ENCODE data around the gene MYO9B. TPM values are rescaled to one million over a fixed set of nuclear protein-coding genes. Genes with fewer than 3 reads are reported as not detected.
A peak's percentile ranks its signal among the peaks of the same experiment; 100 is the strongest.

The MYO9B gene, protein sequence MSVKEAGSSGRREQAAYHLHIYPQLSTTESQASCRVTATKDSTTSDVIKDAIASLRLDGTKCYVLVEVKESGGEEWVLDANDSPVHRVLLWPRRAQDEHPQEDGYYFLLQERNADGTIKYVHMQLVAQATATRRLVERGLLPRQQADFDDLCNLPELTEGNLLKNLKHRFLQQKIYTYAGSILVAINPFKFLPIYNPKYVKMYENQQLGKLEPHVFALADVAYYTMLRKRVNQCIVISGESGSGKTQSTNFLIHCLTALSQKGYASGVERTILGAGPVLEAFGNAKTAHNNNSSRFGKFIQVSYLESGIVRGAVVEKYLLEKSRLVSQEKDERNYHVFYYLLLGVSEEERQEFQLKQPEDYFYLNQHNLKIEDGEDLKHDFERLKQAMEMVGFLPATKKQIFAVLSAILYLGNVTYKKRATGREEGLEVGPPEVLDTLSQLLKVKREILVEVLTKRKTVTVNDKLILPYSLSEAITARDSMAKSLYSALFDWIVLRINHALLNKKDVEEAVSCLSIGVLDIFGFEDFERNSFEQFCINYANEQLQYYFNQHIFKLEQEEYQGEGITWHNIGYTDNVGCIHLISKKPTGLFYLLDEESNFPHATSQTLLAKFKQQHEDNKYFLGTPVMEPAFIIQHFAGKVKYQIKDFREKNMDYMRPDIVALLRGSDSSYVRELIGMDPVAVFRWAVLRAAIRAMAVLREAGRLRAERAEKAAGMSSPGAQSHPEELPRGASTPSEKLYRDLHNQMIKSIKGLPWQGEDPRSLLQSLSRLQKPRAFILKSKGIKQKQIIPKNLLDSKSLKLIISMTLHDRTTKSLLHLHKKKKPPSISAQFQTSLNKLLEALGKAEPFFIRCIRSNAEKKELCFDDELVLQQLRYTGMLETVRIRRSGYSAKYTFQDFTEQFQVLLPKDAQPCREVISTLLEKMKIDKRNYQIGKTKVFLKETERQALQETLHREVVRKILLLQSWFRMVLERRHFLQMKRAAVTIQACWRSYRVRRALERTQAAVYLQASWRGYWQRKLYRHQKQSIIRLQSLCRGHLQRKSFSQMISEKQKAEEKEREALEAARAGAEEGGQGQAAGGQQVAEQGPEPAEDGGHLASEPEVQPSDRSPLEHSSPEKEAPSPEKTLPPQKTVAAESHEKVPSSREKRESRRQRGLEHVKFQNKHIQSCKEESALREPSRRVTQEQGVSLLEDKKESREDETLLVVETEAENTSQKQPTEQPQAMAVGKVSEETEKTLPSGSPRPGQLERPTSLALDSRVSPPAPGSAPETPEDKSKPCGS (N-terminal part only)
- 27.5 TPM for total RNA-seq

DNA sequence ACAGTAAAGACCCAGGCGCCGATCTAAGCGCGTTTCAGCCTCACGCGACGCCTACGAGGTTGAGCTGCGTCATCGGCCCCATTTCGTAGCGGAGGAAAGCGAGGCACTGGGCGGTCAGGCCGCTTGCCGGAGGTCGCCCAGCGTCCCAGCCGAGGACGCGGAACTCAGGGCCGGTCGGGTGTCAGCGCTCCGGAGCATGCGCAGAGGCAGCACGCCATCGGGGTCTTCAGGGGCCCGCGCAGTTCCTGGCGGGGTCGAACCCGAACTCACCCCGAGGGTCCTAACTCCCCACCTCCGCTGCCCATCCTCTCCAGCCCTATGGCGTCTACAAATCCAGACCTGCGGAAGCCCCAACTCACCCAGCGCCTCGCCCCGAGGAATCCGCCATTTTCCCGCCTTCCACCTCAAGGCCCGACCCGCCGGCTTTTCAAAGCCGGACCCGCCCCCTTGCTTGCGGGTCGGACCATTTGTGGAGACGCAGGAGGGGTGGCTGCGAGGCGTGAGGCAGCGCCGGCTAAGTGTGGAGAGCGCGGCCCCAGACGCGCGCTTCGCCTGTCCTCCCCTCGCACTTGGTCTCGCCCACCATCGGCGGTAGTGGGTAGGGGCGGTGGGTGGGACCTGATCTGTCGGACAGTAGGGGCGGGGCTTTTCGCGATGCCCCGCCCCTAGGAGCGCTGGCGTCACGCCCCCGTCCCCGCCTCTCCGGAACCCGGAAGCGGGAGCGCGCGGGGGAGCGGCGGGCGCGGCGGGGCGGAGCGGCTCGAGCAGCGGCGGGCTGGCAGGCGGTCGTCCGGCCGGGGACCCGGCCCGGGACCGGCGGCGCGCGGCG lies at the start of gene MYO9B, which contains the start of gene HAUS8:
TSS of gene MYO9B (plus strand) at position 743 of the 829 bp plus-strand sequence. CDS start 25,941 bp downstream, outside the sequence.
TSS of gene HAUS8 (minus strand) at position 418 of the 829 bp plus-strand sequence. CDS start at position 388, 30 bp downstream.
- peak; percentile 99 for DNase-seq

- no peak for DNase-seq
Observed at GRCh38 chr19:17025991-17026658, 49.5 kb upstream of the MYO9B start.

GRCh38 chr19:17026706-17027534 lies 48.7 kb upstream of the MYO9B start, which contains the start of gene CPAMD8:
Gene CPAMD8, minus strand, starts transcription at chr19:17026810. Its CDS starts 168 bp downstream, at chr19:17026642.
- no peak for DNase-seq

DNA sequence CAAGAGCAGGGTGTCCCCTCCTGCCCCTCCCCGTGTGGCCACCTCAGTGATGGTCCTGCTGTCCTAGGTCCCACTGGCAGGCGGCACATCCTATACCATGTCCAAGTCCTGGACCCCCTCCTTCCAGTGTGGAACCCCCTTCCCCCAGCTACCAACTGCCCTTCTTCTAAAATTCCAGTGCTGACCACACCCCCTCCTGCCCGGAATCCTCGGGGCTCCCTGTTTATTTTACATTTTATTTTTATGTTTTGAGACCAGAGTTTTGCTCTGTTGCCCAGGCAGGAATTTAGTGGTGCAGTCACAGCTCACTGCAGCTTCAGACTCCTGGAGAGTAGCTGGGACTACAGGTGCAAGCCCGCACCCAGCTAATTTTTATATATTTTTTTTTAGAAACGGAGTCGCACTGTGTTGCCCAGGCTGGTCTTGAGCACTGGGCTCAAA lies 48.0 kb upstream of the MYO9B start:
- DNase-seq, result no peak

DNA sequence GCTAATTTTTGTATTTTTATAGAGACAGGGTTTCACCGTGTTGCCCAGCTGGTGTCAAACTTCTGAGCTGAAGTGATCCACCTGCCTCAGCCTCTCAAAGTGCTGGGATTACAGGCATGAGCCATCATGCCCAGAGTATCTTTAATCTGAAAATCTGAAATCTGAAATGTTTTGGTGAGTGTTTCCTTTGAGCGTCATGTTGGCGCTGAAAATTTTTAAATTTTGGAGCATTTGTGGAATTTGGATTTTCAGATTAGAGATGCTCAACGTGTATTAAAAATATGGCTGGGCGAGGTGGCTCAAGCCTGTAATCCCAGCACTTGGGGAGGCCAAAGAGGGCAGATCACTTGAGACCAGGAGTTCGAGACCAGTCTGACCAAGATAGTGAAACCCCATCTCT lies 43.8 kb upstream of the MYO9B start:
- DNase-seq, result no peak

- DNase-seq, result no peak
Observed at GRCh38 chr19:17035842-17036424, 39.6 kb upstream of the MYO9B start.

- no peak for DNase-seq
Observed at GRCh38 chr19:17036640-17037039, 38.9 kb upstream of the MYO9B start.

DNA sequence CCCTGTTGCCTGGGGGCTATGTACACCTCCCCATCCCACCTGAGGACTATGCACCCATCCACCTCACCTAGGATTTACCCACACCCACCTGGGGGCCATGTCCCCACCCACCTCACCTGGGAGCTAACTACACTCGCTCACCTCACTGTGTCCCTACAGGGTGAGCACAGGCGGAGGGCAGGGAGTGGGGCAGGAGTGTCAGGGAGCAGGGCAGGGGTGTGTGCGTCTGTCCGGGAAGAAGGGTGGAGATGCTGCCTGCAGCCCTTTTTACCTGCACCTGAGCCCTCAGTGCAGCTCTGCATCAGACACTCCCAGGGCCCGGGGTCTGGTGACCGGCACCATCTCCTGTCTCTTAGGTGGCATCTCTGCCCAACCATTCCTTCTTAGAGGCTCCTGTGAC lies 38.4 kb upstream of the MYO9B start:
- no peak for DNase-seq

DNA sequence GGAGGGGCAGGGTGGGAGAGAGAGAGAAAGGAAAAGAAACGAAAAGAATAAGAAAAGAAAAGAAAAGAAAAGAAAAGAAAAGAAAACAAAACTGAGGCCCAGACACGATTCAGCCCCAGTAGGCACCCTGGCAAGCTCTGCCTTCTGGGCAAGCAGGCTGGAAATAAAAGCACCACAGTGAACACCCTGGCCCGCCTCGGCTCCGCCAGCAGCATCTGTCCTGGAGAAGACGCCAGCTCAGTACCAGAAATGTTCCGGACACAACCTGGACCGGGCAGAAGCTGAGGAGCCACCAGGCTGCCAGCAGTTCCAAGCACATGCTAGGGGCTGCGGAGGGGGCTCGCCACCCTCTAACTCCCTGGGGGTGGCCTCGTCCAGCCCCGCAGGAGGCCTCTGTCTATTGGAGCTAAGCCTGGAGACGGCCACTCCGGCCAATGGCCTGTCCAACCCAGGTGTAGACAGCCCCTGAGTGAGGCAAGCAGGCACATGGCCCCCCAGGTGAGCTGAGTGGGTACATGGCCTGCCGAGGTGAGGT lies 37.5 kb upstream of the MYO9B start:
- no peak for DNase-seq

GRCh38 chr19:17041976-17042375 lies 33.6 kb upstream of the MYO9B start:
- peak; percentile 31 for DNase-seq

- DNase-seq, result no peak
Observed at GRCh38 chr19:17043744-17044143, 31.8 kb upstream of the MYO9B start.

GRCh38 chr19:17045907-17046502 lies 29.6 kb upstream of the MYO9B start:
- DNase-seq, result no peak

DNA sequence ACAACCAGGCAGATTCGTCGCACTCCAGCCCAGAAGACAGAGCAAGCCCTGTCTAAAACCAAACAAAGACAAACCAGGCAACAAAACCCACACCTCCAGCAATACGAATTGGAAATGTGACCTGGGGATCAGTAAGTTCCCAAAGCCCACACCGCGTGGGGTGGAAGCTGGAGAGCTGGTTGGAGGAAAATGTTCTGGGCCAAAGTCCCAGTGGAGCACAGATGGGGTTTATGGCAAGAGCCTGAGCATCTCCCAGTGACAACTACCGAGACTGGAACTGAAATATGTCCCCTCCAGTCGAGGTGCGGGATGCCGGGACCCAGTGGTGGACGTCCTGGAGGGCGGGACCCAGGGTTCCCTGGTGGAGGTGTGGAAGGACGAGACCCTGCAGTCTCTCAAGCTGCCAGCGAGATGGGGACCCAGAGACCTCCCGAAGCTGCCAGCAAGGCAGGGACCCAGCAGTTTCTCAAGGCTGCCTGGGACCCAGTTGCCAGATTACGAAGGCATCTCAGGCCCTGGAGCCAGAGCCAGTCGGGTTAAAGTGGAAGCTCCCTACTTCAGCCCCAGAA lies 26.6 kb upstream of the MYO9B start:
- DNase-seq, result no peak

DNA sequence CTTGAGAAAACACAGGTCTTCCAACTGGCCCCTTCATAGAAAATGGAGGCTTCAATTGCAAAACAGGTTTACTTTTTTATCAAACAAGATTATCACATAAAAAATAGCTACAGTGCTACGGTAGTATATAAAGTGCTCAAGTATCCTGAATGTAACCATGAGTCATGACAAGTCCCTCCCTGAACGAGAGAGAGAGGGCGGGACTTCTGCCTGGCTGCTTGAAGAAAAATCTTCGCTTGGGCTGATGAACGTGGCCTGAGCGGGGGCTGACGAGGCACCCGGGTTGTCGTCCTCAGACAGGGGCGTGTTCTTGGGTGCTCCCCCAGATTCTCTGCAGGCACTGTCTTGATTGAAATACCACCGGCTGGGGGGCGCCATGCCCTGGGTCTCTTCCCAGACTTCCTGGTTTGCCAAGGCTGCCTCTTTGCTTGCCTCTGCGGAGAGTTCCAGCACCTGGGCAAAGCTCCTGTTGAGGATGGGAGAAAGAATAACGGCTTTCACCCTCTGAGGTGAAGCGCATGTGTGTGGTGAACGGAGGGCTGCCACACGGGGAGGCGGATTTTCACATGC lies 25.8 kb upstream of the MYO9B start:
- no peak for DNase-seq

- no peak for DNase-seq
Observed at GRCh38 chr19:17052439-17052838, 23.1 kb upstream of the MYO9B start.

DNA sequence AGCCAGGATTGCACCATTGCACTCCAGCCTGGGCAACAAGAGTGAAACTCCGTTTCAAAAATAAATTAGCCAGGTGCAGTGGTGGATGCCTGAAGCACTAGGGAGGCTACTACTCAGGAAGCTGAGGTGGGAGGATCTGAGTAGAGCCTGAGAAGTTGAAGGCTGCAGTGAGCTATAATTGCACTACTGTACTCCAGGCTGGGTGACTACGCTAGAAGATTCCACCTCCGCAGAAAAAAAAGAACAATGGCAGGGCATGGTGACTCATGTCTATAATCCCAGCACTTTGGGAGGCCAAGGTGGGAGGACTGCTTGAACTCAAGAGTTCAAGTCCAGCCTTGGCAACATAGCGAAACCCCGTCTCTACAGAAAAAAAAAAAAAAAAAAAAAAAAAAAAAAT lies 20.8 kb upstream of the MYO9B start:
- no peak for DNase-seq

- no peak for DNase-seq
Observed at GRCh38 chr19:17055636-17056035, 19.9 kb upstream of the MYO9B start.

DNA sequence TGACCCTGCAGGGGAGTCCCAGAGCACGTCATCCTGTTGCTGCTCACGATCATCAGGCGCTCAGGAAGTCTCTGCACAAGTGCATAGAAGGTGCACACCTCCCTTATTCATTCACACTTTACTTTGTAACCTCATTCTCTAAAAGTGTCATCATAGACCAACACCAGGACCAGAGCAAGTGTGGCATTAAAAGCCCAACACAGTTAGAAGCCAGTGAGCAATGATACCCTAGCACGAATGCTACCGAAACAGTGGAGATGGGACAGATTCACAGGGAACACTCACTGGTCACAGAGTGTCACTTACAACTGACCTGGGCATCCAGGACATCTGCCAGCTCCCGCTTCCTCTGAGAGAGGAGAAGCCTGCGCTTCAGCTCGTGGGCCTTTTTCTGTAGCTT lies 17.3 kb upstream of the MYO9B start:
- no peak for DNase-seq
